Measurements from ENCODE around the gene FGF14. TPM values are rescaled to one million over a fixed set of nuclear protein-coding genes. Genes with fewer than 3 reads are reported as not detected.

Gene FGF14
- total RNA-seq, 1 donor from 2014 or later = not detected

DNA sequence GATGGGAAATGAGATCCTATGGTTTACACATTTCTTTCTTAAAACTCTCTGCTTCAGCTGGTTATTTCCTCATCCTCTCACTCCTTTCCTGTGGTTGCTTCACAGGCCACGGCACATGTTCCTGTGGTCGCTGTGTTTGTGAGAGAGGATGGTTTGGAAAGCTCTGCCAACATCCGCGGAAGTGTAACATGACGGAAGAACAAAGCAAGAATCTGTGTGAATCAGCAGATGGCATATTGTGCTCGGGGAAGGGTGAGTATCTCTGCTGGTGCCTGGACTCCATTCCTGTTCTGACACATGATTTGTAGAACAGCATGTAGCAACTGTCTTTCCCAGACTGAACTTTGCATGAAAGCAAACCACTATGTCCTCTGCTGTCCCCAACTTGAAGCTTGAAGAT, 695.2 kb downstream of the FGF14 start:
- peaks cover 6 to 15% of the 10 kb centered on the region in 2 donors for H3K36me3 ChIP-seq
- no peak overlapping the region for H3K27ac ChIP-seq
- H3K27me3 ChIP-seq = no peaks in the 10 kb centered on the region
- H3K4me1 ChIP-seq = no peaks in the 10 kb centered on the region
- intact Hi-C loops (cut with DNase I) = no loop called here
- no peaks in the 10 kb centered on the region for H3K9me3 ChIP-seq
- no peak for DNase-seq (ENCODE audit: low spot score in 2 of 2)
- TF ChIP-seq, protein P1, sequence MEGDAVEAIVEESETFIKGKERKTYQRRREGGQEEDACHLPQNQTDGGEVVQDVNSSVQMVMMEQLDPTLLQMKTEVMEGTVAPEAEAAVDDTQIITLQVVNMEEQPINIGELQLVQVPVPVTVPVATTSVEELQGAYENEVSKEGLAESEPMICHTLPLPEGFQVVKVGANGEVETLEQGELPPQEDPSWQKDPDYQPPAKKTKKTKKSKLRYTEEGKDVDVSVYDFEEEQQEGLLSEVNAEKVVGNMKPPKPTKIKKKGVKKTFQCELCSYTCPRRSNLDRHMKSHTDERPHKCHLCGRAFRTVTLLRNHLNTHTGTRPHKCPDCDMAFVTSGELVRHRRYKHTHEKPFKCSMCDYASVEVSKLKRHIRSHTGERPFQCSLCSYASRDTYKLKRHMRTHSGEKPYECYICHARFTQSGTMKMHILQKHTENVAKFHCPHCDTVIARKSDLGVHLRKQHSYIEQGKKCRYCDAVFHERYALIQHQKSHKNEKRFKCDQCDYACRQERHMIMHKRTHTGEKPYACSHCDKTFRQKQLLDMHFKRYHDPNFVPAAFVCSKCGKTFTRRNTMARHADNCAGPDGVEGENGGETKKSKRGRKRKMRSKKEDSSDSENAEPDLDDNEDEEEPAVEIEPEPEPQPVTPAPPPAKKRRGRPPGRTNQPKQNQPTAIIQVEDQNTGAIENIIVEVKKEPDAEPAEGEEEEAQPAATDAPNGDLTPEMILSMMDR (IDR thresholded peaks at IDR 0.05) = no peak
- H3K4me3 ChIP-seq = no peak overlapping the region

DNA sequence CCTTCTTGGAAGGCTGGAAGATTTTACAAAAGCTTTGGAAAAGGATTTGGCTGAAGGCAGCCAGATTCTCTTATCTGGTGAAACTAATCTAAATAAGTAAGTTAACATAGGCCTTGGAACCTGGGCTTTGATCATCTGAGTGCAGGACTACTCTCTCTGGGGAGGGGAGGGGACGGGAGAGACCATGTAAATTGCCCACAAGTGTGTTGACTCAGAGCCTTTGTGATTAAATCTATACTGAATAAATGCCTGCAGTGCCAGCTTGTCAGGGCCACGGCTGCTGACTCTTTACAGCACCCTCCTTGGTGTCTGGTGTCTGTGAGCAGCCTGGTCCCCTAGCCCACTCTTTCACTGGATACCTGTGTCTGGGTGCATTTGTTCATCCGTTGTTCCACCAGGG, 698.0 kb downstream of the FGF14 start:
- Histone ChIP-seq H3K4me1 (peaks cover 5 to 11% of the 10 kb centered on the region in 2 donors), H3K4me3 (no peak overlapping the region), H3K36me3 (peaks cover 3 to 15% of the 10 kb centered on the region in 2 donors), H3K9me3 (no peaks in the 10 kb centered on the region), H3K27me3 (no peaks in the 10 kb centered on the region), H3K27ac (peak overlapping the region in 1 of 2 donors; percentile 3)
- intact Hi-C loops (cut with DNase I) = loop anchor here (5.0 kb wide), 1 partner anchor 172 kb away; no protein-coding TSS in a partner anchor
- TF ChIP-seq, protein P1 (IDR thresholded peaks at IDR 0.05) = no peak
- no peak for DNase-seq (ENCODE audit: low spot score in 2 of 2)

DNA sequence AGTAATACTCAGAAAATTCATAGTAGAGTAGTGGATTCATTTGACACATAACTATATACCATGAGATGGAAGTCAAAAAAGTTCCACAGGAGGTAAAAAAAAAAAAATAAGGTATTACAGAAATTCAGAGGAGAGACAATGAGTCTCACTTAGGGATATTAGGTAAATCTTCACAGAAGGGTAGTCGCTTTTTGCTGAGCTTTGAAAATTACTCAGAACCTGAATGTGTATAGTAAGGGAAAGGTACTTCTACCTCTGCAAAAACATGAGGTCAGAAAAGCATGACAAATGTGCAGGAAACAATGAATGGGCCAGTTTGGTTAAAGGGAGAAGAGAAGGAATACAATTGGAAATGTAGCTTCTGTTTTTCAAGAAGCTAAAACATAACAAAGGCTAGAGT, 698.8 kb downstream of the FGF14 start:
- Histone ChIP-seq H3K9me3 (no peaks in the 10 kb centered on the region), H3K4me3 (no peak overlapping the region), H3K36me3 (peaks cover under 1 to 7% of the 10 kb centered on the region in 2 donors), H3K4me1 (peaks cover 5 to 11% of the 10 kb centered on the region in 2 donors), H3K27ac (no peak overlapping the region), H3K27me3 (no peaks in the 10 kb centered on the region)
- TF ChIP-seq, protein P1 (IDR thresholded peaks at IDR 0.05) = no peak
- DNase-seq (ENCODE audit: low spot score in 2 of 2) = no peak
- intact Hi-C loops (cut with DNase I) = loop anchor here (5.0 kb wide), 1 partner anchor 171 kb away; no protein-coding TSS in a partner anchor

DNA sequence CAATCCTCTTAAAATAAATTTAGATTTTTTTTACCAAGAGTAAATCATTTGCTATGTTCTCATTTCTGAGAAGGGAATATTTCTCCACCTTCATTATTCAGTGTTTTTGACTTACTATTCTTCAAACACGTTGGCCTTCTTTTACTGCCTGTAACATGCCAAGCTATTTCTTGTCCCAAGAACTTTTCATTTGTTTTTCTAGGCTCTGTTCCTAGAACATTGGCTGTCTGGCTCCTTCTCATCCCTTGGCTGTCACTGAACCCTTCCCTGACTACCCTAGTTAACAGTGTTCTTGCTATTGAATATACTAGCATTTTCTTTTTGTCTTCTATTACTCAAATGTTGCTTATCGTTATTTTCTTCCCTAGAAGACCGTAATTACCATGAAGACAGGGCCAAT, 701.2 kb downstream of the FGF14 start:
- peak overlapping the region in 1 of 2 donors; percentile 36 for H3K4me3 ChIP-seq
- peak overlapping the region; percentile 85 to 87 for H3K27ac ChIP-seq
- no peak for DNase-seq (ENCODE audit: low spot score in 2 of 2)
- H3K36me3 ChIP-seq = peaks cover 2 to 9% of the 10 kb centered on the region in 2 donors
- intact Hi-C loops (cut with DNase I) = loop anchor here (5.0 kb wide), 1 partner anchor 168 kb away; no protein-coding TSS in a partner anchor
- TF ChIP-seq, protein P1 (IDR thresholded peaks at IDR 0.05) = no peak
- H3K4me1 ChIP-seq = peaks cover 5 to 11% of the 10 kb centered on the region in 2 donors
- no peaks in the 10 kb centered on the region for H3K27me3 ChIP-seq
- H3K9me3 ChIP-seq = no peaks in the 10 kb centered on the region

DNA sequence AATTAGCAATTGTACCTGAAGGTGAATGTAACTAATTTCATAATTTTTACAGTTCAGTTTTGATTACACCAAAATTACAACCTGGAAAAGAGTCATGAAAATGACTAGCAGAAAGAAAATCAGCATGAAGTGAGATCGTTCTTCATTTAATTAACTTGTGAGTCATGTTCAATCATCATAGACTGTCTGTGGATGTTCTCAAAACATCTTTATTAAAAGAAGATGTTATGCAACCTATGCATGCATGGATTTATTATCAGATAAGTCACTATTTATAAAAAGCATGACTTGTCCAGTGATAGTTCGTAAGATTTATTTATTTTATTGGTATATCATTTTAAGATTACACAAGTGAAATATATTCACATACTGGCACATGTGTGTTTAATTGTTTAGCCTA, 703.4 kb downstream of the FGF14 start:
- H3K27ac ChIP-seq = peak overlapping the region; percentile 85 to 87
- DNase-seq (ENCODE audit: low spot score in 2 of 2) = no peak
- peaks cover 6 to 20% of the 10 kb centered on the region in 2 donors for H3K36me3 ChIP-seq
- no peak overlapping the region for H3K4me3 ChIP-seq
- H3K9me3 ChIP-seq = no peaks in the 10 kb centered on the region
- peaks cover 5 to 11% of the 10 kb centered on the region in 2 donors for H3K4me1 ChIP-seq
- H3K27me3 ChIP-seq = no peaks in the 10 kb centered on the region
- TF ChIP-seq, protein P1 (IDR thresholded peaks at IDR 0.05) = no peak
- intact Hi-C loops (cut with DNase I) = no loop called here

DNA sequence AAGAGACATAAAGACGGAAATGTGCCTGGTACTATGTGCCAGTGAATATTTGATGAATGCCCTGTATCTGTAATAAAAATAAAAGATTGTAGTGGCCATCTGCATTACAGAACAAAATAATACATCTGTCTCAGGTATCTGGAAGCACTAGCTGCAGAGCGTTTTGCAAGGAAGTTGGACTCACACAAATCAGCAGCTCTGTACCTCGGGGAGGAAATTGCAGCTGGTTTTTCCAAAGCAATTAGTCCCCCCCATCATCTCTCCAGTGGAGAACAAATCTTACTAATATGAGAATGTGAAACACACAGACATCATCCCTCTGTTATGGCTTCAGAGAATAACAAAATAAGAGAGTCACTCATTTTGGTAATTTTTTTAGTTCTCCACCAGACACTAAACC, 704.1 kb downstream of the FGF14 start:
- Histone ChIP-seq H3K27me3 (no peaks in the 10 kb centered on the region), H3K9me3 (no peaks in the 10 kb centered on the region), H3K36me3 (peaks cover 6 to 20% of the 10 kb centered on the region in 2 donors), H3K27ac (no peak overlapping the region), H3K4me1 (peaks cover 5 to 11% of the 10 kb centered on the region in 2 donors), H3K4me3 (no peak overlapping the region)
- DNase-seq (ENCODE audit: low spot score in 2 of 2) = no peak
- intact Hi-C loops (cut with DNase I) = no loop called here
- TF ChIP-seq, protein P1 (IDR thresholded peaks at IDR 0.05) = no peak

Measured in ascending aorta (tissue), 2 donors.